Retinal pigment epithelial cell (primary cell): ENCODE results near the gene USP48.

Experiments
- DNase-seq: peaks from one replicate; pipeline ENCODE4 v3.0.0-alpha.2; 2010; ENCODE audit warnings: low read depth
- H3K4me3 ChIP-seq: 2 replicates; pipeline ENCODE4 v1.5.1; 2011; ENCODE audit warnings: mild to moderate bottlenecking, low read length, control low read depth, moderate library complexity
- TF ChIP-seq, protein P1 (sequence below): conservative IDR thresholded peaks from 2 replicates; pipeline ENCODE4 v1.5.1; 2011; ENCODE audit warnings: low read depth, low read length, control low read depth, inconsistent platforms

Gene USP48, protein sequence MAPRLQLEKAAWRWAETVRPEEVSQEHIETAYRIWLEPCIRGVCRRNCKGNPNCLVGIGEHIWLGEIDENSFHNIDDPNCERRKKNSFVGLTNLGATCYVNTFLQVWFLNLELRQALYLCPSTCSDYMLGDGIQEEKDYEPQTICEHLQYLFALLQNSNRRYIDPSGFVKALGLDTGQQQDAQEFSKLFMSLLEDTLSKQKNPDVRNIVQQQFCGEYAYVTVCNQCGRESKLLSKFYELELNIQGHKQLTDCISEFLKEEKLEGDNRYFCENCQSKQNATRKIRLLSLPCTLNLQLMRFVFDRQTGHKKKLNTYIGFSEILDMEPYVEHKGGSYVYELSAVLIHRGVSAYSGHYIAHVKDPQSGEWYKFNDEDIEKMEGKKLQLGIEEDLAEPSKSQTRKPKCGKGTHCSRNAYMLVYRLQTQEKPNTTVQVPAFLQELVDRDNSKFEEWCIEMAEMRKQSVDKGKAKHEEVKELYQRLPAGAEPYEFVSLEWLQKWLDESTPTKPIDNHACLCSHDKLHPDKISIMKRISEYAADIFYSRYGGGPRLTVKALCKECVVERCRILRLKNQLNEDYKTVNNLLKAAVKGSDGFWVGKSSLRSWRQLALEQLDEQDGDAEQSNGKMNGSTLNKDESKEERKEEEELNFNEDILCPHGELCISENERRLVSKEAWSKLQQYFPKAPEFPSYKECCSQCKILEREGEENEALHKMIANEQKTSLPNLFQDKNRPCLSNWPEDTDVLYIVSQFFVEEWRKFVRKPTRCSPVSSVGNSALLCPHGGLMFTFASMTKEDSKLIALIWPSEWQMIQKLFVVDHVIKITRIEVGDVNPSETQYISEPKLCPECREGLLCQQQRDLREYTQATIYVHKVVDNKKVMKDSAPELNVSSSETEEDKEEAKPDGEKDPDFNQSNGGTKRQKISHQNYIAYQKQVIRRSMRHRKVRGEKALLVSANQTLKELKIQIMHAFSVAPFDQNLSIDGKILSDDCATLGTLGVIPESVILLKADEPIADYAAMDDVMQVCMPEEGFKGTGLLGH

GRCh38 chr1:21782868-21783678 lies at the start of gene USP48:
USP48 (minus strand) TSS chr1:21783149; CDS start chr1:21782957, 192 bp downstream.
- H3K4me3 ChIP-seq: peak within 1 kb of the TSS; percentile 93
- TF ChIP-seq, protein P1, sequence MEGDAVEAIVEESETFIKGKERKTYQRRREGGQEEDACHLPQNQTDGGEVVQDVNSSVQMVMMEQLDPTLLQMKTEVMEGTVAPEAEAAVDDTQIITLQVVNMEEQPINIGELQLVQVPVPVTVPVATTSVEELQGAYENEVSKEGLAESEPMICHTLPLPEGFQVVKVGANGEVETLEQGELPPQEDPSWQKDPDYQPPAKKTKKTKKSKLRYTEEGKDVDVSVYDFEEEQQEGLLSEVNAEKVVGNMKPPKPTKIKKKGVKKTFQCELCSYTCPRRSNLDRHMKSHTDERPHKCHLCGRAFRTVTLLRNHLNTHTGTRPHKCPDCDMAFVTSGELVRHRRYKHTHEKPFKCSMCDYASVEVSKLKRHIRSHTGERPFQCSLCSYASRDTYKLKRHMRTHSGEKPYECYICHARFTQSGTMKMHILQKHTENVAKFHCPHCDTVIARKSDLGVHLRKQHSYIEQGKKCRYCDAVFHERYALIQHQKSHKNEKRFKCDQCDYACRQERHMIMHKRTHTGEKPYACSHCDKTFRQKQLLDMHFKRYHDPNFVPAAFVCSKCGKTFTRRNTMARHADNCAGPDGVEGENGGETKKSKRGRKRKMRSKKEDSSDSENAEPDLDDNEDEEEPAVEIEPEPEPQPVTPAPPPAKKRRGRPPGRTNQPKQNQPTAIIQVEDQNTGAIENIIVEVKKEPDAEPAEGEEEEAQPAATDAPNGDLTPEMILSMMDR: no peak
- DNase-seq: peak; percentile 77

- TF ChIP-seq, protein P1: no peak
- no peak for DNase-seq
- no peak overlapping the region for H3K4me3 ChIP-seq
Measured at GRCh38 chr1:21831454-21831970, 48.6 kb upstream of the USP48 start.

DNA sequence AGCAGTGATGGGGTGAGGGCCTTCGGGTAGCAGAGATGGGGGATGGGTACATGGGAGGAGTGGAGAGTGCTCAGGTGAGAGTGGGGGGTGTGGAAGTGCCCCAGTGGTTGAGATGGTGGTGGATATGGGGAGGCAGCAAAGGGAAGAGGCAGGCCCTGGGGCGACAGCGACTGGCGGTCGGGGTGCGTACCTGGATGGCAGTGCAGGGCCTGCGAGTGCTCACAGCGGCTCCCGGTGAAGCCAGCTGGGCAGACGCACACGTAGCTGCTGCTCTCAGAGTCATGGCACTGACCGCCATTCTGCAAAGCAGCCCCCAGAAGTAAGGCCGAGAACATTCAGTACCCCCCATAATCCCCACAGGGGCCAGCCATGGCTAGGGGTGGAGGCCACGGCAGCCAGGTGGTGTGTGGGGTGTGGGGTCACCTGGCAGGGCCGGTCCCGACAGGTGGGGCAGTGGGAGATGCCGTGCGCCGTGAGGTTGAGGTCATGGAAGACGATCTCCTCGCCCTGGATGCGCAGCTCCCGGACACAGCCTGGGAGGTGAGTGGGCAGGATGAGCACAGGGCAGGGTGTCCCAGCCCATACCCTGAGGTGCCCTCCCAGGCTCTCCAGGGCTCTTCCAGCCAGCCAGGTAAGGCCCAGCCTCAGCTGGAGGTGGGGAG lies 48.0 kb upstream of the USP48 start:
- TF ChIP-seq, protein P1: no peak
- DNase-seq: no peak
- H3K4me3 ChIP-seq: no peak overlapping the region

DNA sequence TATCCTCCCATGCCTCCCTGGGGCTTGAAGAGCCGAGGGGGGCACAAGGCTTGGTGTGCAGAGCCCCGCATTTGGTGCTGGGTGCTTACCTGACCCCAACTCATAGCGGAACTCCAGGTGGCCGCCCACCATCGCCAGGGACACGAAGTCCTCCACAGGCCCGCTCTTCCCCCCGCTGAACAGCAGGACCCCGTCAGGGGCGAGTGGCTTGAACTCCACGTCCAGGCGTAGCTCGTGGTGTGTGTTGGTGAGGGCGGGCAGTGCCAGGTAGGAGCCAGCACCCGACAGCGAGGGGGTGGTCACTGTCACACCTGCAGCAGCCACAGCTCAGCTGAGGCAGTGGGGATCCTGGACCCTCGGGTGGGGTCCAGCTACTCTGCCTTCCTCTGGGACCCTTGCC lies 46.3 kb upstream of the USP48 start:
- TF ChIP-seq, protein P1: no peak
- no peak for DNase-seq
- H3K4me3 ChIP-seq: no peak overlapping the region

DNA sequence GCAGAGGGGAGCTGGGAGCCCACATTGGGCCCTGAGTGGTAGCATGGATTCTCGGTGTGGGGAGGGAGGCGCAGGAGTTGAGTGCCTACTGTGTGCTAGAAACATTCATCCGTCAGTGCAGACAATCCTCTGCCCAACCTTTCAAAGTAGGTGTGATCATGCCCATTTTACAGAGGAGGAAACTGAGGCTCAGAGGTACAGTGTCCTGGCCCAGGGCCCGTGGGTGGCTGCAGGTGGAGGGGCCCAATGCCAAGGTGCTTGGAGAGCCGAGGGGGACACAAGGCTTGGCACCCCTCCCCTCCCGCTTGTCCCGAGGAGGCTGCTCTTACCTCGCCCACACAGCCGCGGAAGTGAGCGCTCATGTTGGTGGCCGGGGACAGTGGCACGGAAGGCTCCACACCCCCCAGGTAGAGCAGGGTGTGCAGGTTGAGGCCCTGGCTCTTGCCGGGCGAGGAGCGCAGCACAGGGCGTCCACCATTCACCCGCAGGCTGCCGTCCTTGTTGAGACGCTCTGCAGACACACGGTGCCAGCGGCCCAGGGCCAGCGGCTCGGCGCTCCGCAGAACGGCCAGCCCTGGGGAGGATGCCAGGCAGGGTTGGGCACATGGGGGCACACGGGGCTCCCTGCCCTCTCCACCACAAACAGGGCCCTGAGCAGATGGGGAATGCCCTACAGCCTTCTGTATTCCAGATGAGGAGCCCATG lies 45.7 kb upstream of the USP48 start:
- no peak overlapping the region for H3K4me3 ChIP-seq
- no peak for DNase-seq
- TF ChIP-seq, protein P1: no peak
